ENCODE measurements around the gene LSR. TPM values are rescaled to one million over a fixed set of nuclear protein-coding genes. Genes with fewer than 3 reads are reported as not detected.
"Not testable (repeated sequence)": the region's sequence is repeated elsewhere in the genome, so short reads cannot be mapped to it uniquely, and the experiment has no call there.

Gene LSR
- polyA plus RNA-seq, 1 experiment = 0.42 TPM

DNA sequence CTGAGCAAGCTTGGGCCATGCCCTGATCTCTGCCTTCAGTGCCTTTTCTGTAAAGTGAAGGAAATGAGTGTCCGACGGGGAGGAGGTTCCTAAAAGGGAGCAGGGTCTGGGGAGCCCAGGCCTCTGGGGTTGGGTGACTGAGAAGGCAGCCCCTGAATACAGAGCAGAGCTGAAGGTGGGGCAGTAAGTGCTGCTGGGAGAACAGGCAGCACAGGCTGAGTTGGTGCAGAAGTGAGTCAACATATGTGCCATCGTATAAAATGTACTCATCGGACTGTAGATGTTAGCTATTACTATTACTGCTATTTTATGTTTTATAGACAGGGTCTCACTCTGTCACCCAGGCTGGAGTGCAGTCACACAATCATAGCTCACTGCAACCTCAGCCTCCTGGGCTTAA is 32.5 kb downstream of the LSR start:
- H3K4me3 ChIP-seq (ENCODE audit: low read depth, low read length) = no peak overlapping the region
- H3K36me3 ChIP-seq (ENCODE audit: control insufficient read depth, insufficient read depth, low read length) = peaks cover 8% of the 10 kb centered on the region
- CTCF ChIA-PET = no interaction called here
- POLR2A ChIA-PET = no interaction called here
- H3K27me3 ChIP-seq (ENCODE audit: control insufficient read depth, insufficient read depth, low read length) = peaks cover 13% of the 10 kb centered on the region
- DNase-seq (ENCODE audit: low read depth) = no peak
- TF ChIP-seq, protein P1, sequence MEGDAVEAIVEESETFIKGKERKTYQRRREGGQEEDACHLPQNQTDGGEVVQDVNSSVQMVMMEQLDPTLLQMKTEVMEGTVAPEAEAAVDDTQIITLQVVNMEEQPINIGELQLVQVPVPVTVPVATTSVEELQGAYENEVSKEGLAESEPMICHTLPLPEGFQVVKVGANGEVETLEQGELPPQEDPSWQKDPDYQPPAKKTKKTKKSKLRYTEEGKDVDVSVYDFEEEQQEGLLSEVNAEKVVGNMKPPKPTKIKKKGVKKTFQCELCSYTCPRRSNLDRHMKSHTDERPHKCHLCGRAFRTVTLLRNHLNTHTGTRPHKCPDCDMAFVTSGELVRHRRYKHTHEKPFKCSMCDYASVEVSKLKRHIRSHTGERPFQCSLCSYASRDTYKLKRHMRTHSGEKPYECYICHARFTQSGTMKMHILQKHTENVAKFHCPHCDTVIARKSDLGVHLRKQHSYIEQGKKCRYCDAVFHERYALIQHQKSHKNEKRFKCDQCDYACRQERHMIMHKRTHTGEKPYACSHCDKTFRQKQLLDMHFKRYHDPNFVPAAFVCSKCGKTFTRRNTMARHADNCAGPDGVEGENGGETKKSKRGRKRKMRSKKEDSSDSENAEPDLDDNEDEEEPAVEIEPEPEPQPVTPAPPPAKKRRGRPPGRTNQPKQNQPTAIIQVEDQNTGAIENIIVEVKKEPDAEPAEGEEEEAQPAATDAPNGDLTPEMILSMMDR (IDR thresholded peaks at IDR 0.05; ENCODE audit: insufficient read depth, low read depth, low read length) = no peak

DNA sequence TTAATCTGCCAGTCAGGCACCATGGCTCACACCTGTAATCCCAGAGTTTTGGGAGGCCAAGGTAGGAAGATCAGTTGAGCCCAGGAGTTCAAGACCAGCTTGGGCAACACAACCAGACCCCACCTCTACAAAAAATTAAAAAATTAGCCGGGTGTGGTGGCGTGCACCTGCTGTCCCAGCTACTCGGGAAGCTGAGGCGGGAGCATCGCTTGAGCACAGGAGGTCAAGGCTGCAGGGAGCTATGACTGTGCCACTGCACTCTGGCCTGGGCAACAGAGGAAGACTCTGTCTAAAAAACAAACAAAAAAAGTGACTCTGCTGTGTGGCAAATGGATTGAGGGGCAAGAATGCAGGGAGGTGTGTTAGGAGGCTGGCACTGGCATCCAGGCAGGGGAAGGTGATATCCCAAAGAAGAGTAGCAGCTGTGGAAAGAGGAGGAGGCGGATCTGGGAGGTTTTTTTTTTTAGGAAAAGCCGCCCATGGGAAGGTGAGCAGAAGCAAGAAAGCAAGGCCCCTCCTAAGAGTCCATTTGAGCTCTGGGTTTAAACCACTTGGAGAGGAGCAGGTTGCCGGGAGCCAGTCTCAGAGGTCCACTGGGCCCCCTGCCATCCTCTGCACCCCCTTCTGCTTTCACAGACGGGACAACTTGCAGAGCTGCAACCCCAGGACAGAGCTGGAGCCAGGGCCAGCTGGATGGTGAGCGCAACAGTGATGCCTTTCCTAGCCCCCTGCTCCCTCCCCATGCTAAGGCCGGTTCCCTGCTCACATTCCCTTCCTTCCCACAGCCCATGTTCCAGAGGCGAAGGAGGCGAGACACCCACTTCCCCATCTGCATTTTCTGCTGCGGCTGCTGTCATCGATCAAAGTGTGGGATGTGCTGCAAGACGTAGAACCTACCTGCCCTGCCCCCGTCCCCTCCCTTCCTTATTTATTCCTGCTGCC is 35.6 kb downstream of the LSR start:
- ChIA-PET POLR2A (no interaction called here), CTCF (interaction anchor here (0.7 kb wide), 1 partner anchor 39 kb away, joined by 3 read pairs; no protein-coding TSS in a partner anchor)
- DNase-seq (ENCODE audit: low read depth) = no peak
- Histone ChIP-seq H3K4me3 (ENCODE audit: low read depth, low read length) (no peak overlapping the region), H3K27me3 (ENCODE audit: control insufficient read depth, insufficient read depth, low read length) (peaks cover 13% of the 10 kb centered on the region), H3K36me3 (ENCODE audit: control insufficient read depth, insufficient read depth, low read length) (no peaks in the 10 kb centered on the region)
- TF ChIP-seq, protein P1 (IDR thresholded peaks at IDR 0.05; ENCODE audit: insufficient read depth, low read depth, low read length) = no peak

DNA sequence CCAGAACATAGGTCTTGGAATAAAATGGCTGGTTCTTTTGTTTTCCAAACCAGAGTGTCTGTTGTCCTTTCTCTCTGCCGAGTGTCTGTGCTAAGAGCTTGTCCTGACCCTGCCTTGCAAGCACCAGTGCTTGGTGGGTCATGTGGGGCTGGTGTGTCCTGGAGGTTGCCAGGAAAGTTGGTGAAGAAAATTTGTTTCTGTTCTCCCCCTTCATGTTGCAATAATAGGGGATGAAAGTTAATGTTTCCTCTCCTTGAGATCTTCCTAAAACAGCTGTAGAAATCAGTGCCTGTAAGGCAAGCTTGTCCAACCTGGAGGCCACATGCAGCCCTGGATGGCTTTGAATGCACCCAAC is 36.3 kb downstream of the LSR start:
- no peak for DNase-seq (ENCODE audit: low read depth)
- H3K27me3 ChIP-seq (ENCODE audit: control insufficient read depth, insufficient read depth, low read length) = peaks cover 13% of the 10 kb centered on the region
- TF ChIP-seq, protein P1 (IDR thresholded peaks at IDR 0.05; ENCODE audit: insufficient read depth, low read depth, low read length) = no peak
- ChIA-PET POLR2A (no interaction called here), CTCF (interaction anchor here (0.7 kb wide), 1 partner anchor 38 kb away, joined by 3 read pairs; no protein-coding TSS in a partner anchor)
- no peak overlapping the region for H3K4me3 ChIP-seq (ENCODE audit: low read depth, low read length)
- no peaks in the 10 kb centered on the region for H3K36me3 ChIP-seq (ENCODE audit: control insufficient read depth, insufficient read depth, low read length)

DNA sequence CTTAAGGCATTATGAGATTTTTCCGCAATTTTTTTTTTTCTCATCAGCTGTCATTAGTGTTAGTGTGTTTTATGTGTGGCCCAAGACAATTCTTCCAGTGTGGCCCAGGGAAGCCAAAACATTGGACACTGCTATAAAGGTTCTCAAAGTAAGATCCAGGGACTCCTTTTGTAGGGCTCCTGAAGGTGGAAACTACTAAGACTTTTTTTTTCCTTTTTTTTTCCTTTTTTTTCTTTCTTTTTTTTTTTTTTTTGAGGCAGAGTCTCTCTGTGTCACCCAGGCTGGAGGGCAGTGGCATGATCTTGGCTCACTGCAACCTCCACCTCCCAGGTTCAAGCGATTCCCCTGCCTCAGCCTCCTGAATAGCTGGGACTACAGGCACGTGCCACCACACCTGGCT is 36.7 kb downstream of the LSR start:
- CTCF ChIA-PET = interaction anchor here (0.7 kb wide), 1 partner anchor 38 kb away, joined by 3 read pairs; no protein-coding TSS in a partner anchor
- peaks cover 13% of the 10 kb centered on the region for H3K27me3 ChIP-seq (ENCODE audit: control insufficient read depth, insufficient read depth, low read length)
- POLR2A ChIA-PET; DNase-seq (ENCODE audit: low read depth); H3K4me3 ChIP-seq (ENCODE audit: low read depth, low read length); H3K36me3 ChIP-seq (ENCODE audit: control insufficient read depth, insufficient read depth, low read length): not testable (repeated sequence)

DNA sequence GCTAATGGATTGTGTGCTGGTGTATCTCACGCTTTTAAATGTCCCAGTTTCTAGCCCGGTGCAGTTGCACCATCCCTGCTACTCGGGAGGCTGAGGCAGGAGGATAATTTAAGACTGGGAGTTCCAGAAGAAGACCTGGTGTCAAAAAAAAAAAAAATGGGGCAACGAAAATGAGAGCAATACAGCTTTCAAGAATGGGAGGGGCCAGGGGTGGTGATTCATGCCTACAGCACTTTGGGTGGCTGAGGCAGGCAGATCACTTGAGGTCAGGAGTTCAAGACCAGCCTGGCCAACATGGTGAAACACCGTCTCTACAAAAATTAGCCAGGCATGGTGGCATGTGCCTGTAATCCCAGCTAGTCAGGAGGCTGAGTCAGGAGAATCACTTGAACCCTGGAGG is 37.3 kb downstream of the LSR start:
- POLR2A ChIA-PET; DNase-seq (ENCODE audit: low read depth); CTCF ChIA-PET; H3K36me3 ChIP-seq (ENCODE audit: control insufficient read depth, insufficient read depth, low read length); H3K4me3 ChIP-seq (ENCODE audit: low read depth, low read length): not testable (repeated sequence)
- H3K27me3 ChIP-seq (ENCODE audit: control insufficient read depth, insufficient read depth, low read length) = peaks cover 13% of the 10 kb centered on the region

DNA sequence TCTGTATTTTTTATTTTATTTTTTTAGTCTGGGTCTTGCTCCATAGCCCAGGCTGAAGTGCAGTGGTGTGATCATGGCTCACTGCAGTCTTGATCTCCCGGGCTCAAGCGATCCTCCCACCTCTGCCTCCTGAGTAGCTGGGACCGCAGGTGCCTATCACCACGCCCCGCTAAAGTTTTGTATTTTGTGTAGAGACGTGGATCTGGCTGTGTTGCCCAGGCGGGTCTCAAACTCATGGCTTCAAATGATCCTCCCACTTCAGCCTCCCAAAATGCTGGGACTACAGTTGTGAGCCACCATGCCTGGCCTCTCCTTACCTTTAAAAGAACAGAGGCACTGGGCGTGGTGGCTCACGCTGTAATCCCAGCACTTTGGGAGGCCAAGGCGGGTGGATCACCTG is 38.9 kb downstream of the LSR start:
- peaks cover 8% of the 10 kb centered on the region for H3K27me3 ChIP-seq (ENCODE audit: control insufficient read depth, insufficient read depth, low read length)
- POLR2A ChIA-PET = no interaction called here
- no peak overlapping the region for H3K4me3 ChIP-seq (ENCODE audit: low read depth, low read length)

More for the DNA sequence above, 38.9 kb downstream of the LSR start:
- H3K36me3 ChIP-seq (ENCODE audit: control insufficient read depth, insufficient read depth, low read length) = no peaks in the 10 kb centered on the region
- TF ChIP-seq, protein P1 (IDR thresholded peaks at IDR 0.05; ENCODE audit: insufficient read depth, low read depth, low read length) = no peak
- CTCF ChIA-PET = no interaction called here
- no peak for DNase-seq (ENCODE audit: low read depth)
